ENCODE results near the gene INSYN2B.

- TF ChIP-seq CEBPB (IDR thresholded peaks at IDR 0.05; ENCODE audit: low read depth, low read length) (no peak), CTCF (conservative IDR thresholded peaks at IDR 0.05; ENCODE audit: low read depth, low read length) (no peak), POLR2A (IDR thresholded peaks at IDR 0.05; ENCODE audit: low read depth, low read length) (no peak), RFX5 (IDR thresholded peaks at IDR 0.05; ENCODE audit: low read depth, low read length) (no peak), RAD21 (IDR thresholded peaks at IDR 0.05; ENCODE audit: low read length) (no peak), MAFK (IDR thresholded peaks at IDR 0.05; ENCODE audit: low read depth, low read length) (no peak), USF2 (IDR thresholded peaks at IDR 0.05; ENCODE audit: low read depth, low read length) (no peak)
Measured at GRCh38 chr5:169973056-169973455, 7.2 kb downstream of the INSYN2B start.
